GM20000 (cell line): ENCODE data around the gene CDADC1.

Experiments
- DNase-seq: peaks from one replicate; pipeline ENCODE4 v3.0.0; 2012; ENCODE audit warnings: low spot score
- CTCF ChIP-seq: IDR thresholded peaks from 2 replicates; pipeline ENCODE4 v1.5.1; 2012; ENCODE audit warnings: mild to moderate bottlenecking, control low read depth; ENCODE audit errors: extremely low read depth, missing control alignments

Gene CDADC1

DNA sequence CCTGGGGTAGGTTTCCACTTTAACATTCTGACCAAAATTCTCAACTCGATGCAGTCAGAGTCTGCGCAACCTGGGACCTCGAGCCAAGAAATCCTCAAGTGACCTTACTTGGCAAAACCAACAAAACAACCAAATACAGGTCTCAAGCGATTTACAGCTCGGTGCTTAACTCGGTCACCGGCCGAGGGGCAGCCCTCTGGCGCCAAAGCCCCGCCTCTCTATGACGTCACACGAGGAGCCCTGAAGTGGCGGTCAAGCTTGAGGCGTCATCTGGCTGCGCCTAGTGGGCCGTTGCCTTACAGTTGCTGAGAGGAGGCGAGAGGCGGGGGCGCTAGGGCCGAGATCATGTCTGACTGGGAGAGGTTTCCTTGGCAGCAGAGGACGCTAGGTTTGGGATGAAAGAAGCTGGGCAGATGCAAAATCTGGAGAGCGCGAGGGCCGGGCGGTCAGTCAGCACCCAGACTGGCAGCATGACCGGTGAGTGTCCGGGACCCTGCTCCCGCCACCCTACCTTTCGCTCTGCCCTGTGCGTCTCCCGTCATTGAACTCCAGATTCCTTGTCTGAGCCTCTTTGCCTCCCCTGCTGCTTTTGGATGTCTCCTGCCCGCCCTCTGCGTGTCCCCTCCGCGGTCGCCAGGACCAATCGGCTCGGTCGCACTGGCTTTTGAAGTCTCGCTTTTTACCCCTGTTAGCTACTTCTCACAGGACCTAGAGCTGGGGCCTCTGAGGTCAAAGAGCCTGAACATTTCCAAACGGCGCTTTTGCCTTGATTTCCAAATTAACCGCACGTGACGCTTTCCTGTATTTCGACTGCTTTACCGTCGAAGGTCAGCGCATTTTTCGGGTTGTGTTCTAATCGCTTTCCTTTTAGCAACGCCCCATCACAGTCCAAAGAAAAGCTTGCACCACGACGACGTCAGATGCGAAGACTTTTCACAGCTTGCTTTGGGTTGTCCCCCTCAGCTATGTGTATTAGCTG, at the start of gene CDADC1:
Gene CDADC1, plus strand, starts transcription at position 283 of the 979 bp plus-strand sequence. Its CDS starts 113 bp downstream, at position 396.
- DNase-seq = peak; percentile 90
- no peak for TF ChIP-seq CTCF

GRCh38 chr13:49206641-49207040, 41.1 kb upstream of the CDADC1 start:
- no peak for DNase-seq
- TF ChIP-seq CTCF = no peak

- no peak for TF ChIP-seq CTCF
- no peak for DNase-seq
Observed at GRCh38 chr13:49208619-49209018, 39.1 kb upstream of the CDADC1 start.

DNA sequence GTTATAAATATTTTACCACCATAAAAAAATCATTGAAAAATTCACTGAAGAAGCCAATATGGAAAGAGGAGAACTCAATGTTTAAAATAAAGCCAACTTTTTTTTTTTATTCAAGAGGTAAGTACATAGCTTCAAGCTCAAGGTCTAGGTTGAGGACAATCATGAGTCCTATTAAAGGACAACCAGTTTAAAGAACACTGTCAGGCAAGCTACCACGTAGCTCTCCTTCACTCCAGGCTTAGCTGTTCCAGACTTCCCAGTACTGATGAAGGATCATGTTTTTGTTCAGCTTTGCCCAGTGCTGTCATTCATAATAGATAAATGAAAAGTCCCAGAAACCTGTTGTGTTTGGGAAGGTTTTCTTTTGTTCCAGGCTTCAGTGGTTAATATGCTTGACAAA, 37.6 kb upstream of the CDADC1 start:
- no peak for TF ChIP-seq CTCF
- no peak for DNase-seq

DNA sequence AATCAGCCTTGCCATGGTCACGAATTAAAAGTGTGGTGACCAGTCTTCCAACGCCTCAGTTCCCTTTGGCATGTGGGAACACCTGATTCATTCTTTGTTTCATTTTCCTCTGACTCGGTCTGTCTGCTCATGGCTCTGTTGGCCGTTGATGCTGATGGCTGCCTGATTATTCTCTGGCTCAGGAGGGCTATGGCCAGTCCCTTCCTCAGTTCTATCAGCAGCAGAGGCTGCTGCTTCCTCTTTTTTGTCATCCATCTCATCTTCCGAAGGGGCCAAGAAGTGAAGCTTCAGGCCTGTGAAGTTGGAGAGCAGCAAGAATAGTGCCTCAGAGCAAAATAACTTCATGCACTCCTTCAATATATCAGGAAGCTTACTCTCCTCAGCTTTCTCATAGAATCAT, 37.1 kb upstream of the CDADC1 start:
- no peak for DNase-seq
- no peak for TF ChIP-seq CTCF

DNA sequence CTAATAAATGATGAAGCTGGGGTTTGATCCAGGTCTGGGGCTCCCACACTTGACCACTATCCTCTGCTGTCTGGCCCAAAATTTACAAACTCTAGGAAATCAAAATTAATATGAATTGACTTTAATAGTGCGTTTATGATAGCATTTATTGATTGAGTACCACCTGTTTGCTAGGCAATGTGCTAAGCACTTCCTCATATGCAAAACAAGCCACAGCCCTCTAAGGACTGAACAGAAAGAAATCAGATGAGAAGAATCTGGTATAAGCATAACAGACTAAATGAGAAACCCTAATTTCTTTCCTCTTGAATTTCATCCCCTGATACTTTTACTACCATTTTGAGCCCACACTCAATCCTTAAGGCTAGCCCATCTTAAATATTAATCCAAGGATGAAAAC, 34.2 kb upstream of the CDADC1 start:
- TF ChIP-seq CTCF = no peak
- DNase-seq = no peak
